Transverse colon (tissue), 4 donors: ENCODE data around the gene IQGAP1. TPM values are rescaled to one million over a fixed set of nuclear protein-coding genes. Genes with fewer than 3 reads are reported as not detected.
A peak's percentile ranks its signal among the peaks of the same experiment; 100 is the strongest.

Source experiments
- DNase-seq: peaks from one replicate; pipeline ENCODE4 v3.0.0-alpha.2; 2019
- H3K27ac ChIP-seq, 4 donors: fragments of 200-600 bp; sonication (generic); 2 replicates each; pipeline ENCODE4 v1.5.1; 2016 to 2018; ENCODE audit warnings: inconsistent platforms in 4 of 4
- H3K27me3 ChIP-seq: fragments of 200-600 bp; sonication (generic); 2 replicates; pipeline ENCODE4 v1.5.1; 2017; ENCODE audit warnings: inconsistent platforms
- H3K36me3 ChIP-seq, 4 donors: fragments of 200-600 bp; sonication (generic); 2 replicates each; pipeline ENCODE4 v1.5.1; 2017 to 2019; ENCODE audit warnings: inconsistent platforms in 4 of 4
- H3K4me1 ChIP-seq, 4 donors: fragments of 200-600 bp; sonication (generic); 2 replicates each; pipeline ENCODE4 v1.5.1; 2017 to 2020; ENCODE audit warnings: inconsistent platforms in 4 of 4
- H3K4me3 ChIP-seq, 4 donors: fragments of 200-600 bp; sonication (generic); 1 replicate in 1 of 4; 2 replicates in 3 of 4; pipeline versions ENCODE4 v1.5.1 to v1.6.1; 2017 to 2019; ENCODE audit warnings: inconsistent platforms in 4 of 4
- H3K9me3 ChIP-seq, 2 donors: fragments of 200-600 bp; sonication (generic); 2 replicates each; pipeline ENCODE4 v1.5.1; 2017 to 2019; ENCODE audit warnings: inconsistent platforms in 2 of 2
- CTCF ChIP-seq, 5 experiments: fragments of 200-600 bp in 3 of 5; fragments of 450-650 bp in 2 of 5; sonication (generic) in 3 of 5; IDR thresholded peaks; 1 replicate in 2 of 5; 2 replicates in 3 of 5; pipeline ENCODE4 v1.5.1; 2016 to 2017; ENCODE audit warnings: antibody characterized with exemption in 5 of 5, inconsistent platforms in 3 of 5, mild to moderate bottlenecking in 2 of 5, moderate library complexity in 1 of 5
- EP300 ChIP-seq: sonication (generic); formaldehyde crosslinking; IDR thresholded peaks from one replicate; pipeline ENCODE4 v1.6.1; 2017; ENCODE audit warnings: antibody characterized with exemption, low read depth
- POLR2A ChIP-seq: fragments of 450-650 bp; IDR thresholded peaks from one replicate; pipeline ENCODE4 v1.6.1; 2016; ENCODE audit warnings: antibody characterized with exemption, mild to moderate bottlenecking, moderate library complexity
- POLR2AphosphoS5 ChIP-seq, 3 donors: sonication (generic); formaldehyde crosslinking; IDR thresholded peaks; one replicate each; pipeline ENCODE4 v1.6.1; 2016; ENCODE audit warnings: antibody characterized with exemption in 3 of 3
- WGBS, 2 donors: methylation state at CpG; one replicate each; pipeline ENCODE4 v1.1.5; 2018; ENCODE audit warnings: low coverage in 1 of 2; 5-methylcytosine and 5-hydroxymethylcytosine counted together
- in situ Hi-C, 4 donors: fragments of 200-750 bp; cut with MboI; loops; one replicate each; pipeline versions ENCODE4 v1.15.0 to v1.15.1; 2017; ENCODE audit warnings: low sequenced_read_pairs in 3 of 4, low pct_ligation_motif_present in 1 of 4, low pct_unique_long_range_greater_than_20kb in 1 of 4
- intact Hi-C: fragments of 100-400 bp; cut with DNase I; formaldehyde crosslinking; loops from one replicate; pipeline ENCODE4 v1.15.1; 2023; ENCODE audit warnings: low total_unique reads
- total RNA-seq, 4 donors: library from RNA; depleted of rRNA; stranded (reverse); fragments of >200 nt; gene quantifications; one replicate each; pipeline ENCODE4 v1.1.0, GENCODE V29; 2016

Gene IQGAP1
- total RNA-seq, 4 donors from 2014 or later = 82.8 to 354 (median 282) TPM

GRCh38 chr15:90437516-90437915 lies 49.5 kb downstream of the IQGAP1 start:
- Histone ChIP-seq H3K4me1 (peaks cover 6 to 39% (median 19%) of the 10 kb centered on the region in 4 donors), H3K9me3 (no peaks in the 10 kb centered on the region), H3K27ac (no peak overlapping the region), H3K36me3 (peaks cover 0 to 45% (median 10%) of the 10 kb centered on the region in 4 donors), H3K4me3 (no peak overlapping the region), H3K27me3 (no peaks in the 10 kb centered on the region)
- in situ Hi-C loops (no loop called here), intact Hi-C loops (no loop called here)
- DNase-seq = no peak
- no peak for TF ChIP-seq CTCF (IDR thresholded peaks at IDR 0.05)
- no peak for TF ChIP-seq POLR2AphosphoS5 (IDR thresholded peaks at IDR 0.05)
- TF ChIP-seq POLR2A = no peak
- no peak for TF ChIP-seq EP300
- WGBS, 2 donors = 96% methylated on average over 2 of the region's 2 CpGs

- intact Hi-C loops = no loop called here
These were observed 51.9 kb downstream of the IQGAP1 start for GRCh38 chr15:90439946-90440345.

GRCh38 chr15:90441027-90441426 lies 53.0 kb downstream of the IQGAP1 start:
- TF ChIP-seq EP300 (no peak), POLR2A (no peak), CTCF (IDR thresholded peaks at IDR 0.05) (no peak), POLR2AphosphoS5 (IDR thresholded peaks at IDR 0.05) (no peak)
- H3K9me3 ChIP-seq = no peaks in the 10 kb centered on the region
- in situ Hi-C loops = no loop called here
- 54 to 58% methylated on average over 3 of the region's 3 CpGs for WGBS, 2 donors
- H3K27ac ChIP-seq = peak overlapping the region; percentile 7 to 63 (median 60)
- peaks cover 0 to 61% (median 12%) of the 10 kb centered on the region in 4 donors for H3K36me3 ChIP-seq
- no peak for DNase-seq
- intact Hi-C loops = no loop called here
- no peak overlapping the region for H3K4me3 ChIP-seq
- peaks cover 0 to 25% (median 9%) of the 10 kb centered on the region in 4 donors for H3K4me1 ChIP-seq
- H3K27me3 ChIP-seq = no peaks in the 10 kb centered on the region

More at GRCh38 chr15:90439946-90440345, 51.9 kb downstream of the IQGAP1 start:
- Histone ChIP-seq H3K9me3 (no peaks in the 10 kb centered on the region), H3K36me3 (peaks cover 0 to 60% (median 8%) of the 10 kb centered on the region in 4 donors), H3K4me3 (no peak overlapping the region), H3K4me1 (peaks cover 6 to 36% (median 18%) of the 10 kb centered on the region in 4 donors), H3K27ac (peak overlapping the region in 1 of 4 donors; percentile 58), H3K27me3 (no peaks in the 10 kb centered on the region)
- DNase-seq = no peak
- 35 to 40% methylated on average over 2 of the region's 2 CpGs for WGBS, 2 donors
- TF ChIP-seq POLR2AphosphoS5 (IDR thresholded peaks at IDR 0.05) = no peak
- no peak for TF ChIP-seq CTCF (IDR thresholded peaks at IDR 0.05)
- no peak for TF ChIP-seq POLR2A
- no peak for TF ChIP-seq EP300
- in situ Hi-C loops = no loop called here

GRCh38 chr15:90442423-90442822 lies 54.4 kb downstream of the IQGAP1 start:
- Histone ChIP-seq H3K27me3 (no peaks in the 10 kb centered on the region), H3K4me1 (peaks cover 0 to 20% (median 8%) of the 10 kb centered on the region in 4 donors), H3K4me3 (no peak overlapping the region), H3K36me3 (peaks cover 0 to 55% (median 15%) of the 10 kb centered on the region in 4 donors), H3K27ac (no peak overlapping the region), H3K9me3 (no peaks in the 10 kb centered on the region)
- WGBS, 2 donors = 95 to 100% methylated on average over 1 to 5 of the region's 5 CpGs
- TF ChIP-seq EP300 (no peak), POLR2A (no peak), CTCF (IDR thresholded peaks at IDR 0.05) (no peak), POLR2AphosphoS5 (IDR thresholded peaks at IDR 0.05) (no peak)
- DNase-seq = no peak
- in situ Hi-C loops = no loop called here
- intact Hi-C loops = no loop called here
